Vagina (tissue), 2 donors: ENCODE data around the gene TNFSF15. TPM values are rescaled to one million over a fixed set of nuclear protein-coding genes. Genes with fewer than 3 reads are reported as not detected.
A peak's percentile ranks its signal among the peaks of the same experiment; 100 is the strongest.

Source experiments
- DNase-seq, 2 donors: peaks; one replicate each; pipeline ENCODE4 v3.0.0-alpha.2; 2017; ENCODE audit errors: extremely low spot score in 2 of 2
- H3K27ac ChIP-seq: fragments of 200-600 bp; sonication (generic); one replicate; pipeline ENCODE4 v1.5.1; 2019
- H3K27me3 ChIP-seq: fragments of 200-600 bp; sonication (generic); one replicate; pipeline ENCODE4 v1.5.1; 2019
- H3K36me3 ChIP-seq, 2 donors: fragments of 200-600 bp; sonication (generic); one replicate each; pipeline ENCODE4 v1.5.1; 2017 to 2019
- H3K4me1 ChIP-seq: fragments of 200-600 bp; sonication (generic); one replicate; pipeline ENCODE4 v1.5.1; 2019
- H3K4me3 ChIP-seq, 2 donors: fragments of 200-600 bp; sonication (generic); 1 replicate in 1 of 2; 2 replicates in 1 of 2; pipeline ENCODE4 v1.5.1; 2016 to 2019
- H3K9me3 ChIP-seq: fragments of 200-600 bp; sonication (generic); one replicate; pipeline ENCODE4 v1.5.1; 2019
- CTCF ChIP-seq, 3 experiments: fragments of 450-650 bp in 2 of 3; fragments of 200-600 bp in 1 of 3; sonication (generic) in 1 of 3; IDR thresholded peaks; one replicate each; pipeline ENCODE4 v1.5.1; 2017 to 2019; ENCODE audit warnings: antibody characterized with exemption in 3 of 3, mild to moderate bottlenecking in 2 of 3, moderate library complexity in 2 of 3
- POLR2A ChIP-seq, 2 donors: fragments of 450-650 bp; IDR thresholded peaks; one replicate each; pipeline ENCODE4 v1.6.1; 2017; ENCODE audit warnings: antibody characterized with exemption in 2 of 2, mild to moderate bottlenecking in 2 of 2, moderate library complexity in 2 of 2
- POLR2AphosphoS5 ChIP-seq, 2 donors: sonication (generic); formaldehyde crosslinking; IDR thresholded peaks; one replicate each; pipeline ENCODE4 v1.9.0; 2017; ENCODE audit warnings: antibody characterized with exemption in 2 of 2, mild to moderate bottlenecking in 2 of 2, low read depth in 1 of 2; ENCODE audit not compliant: insufficient read depth in 1 of 2
- intact Hi-C: fragments of 100-400 bp; cut with DNase I; formaldehyde crosslinking; loops from one replicate; pipeline ENCODE4 v1.15.1; 2023
- total RNA-seq: library from RNA; depleted of rRNA; stranded (reverse); fragments of >200 nt; gene quantifications from one replicate; pipeline ENCODE4 v1.2.3, GENCODE V29; 2016

Gene TNFSF15
- total RNA-seq, 1 donor from 2014 or later, result 0.74 TPM

- no peak overlapping the region for H3K4me3 ChIP-seq
- H3K4me1 ChIP-seq, result peaks cover 5% of the 10 kb centered on the region
- H3K36me3 ChIP-seq, result no peaks in the 10 kb centered on the region
- TF ChIP-seq POLR2A (IDR thresholded peaks at IDR 0.05) (no peak), POLR2AphosphoS5 (IDR thresholded peaks at IDR 0.05; ENCODE audit: insufficient read depth in 1 of 2, low read depth in 1 of 2) (no peak), CTCF (IDR thresholded peaks at IDR 0.05) (no peak)
- intact Hi-C loops, result no loop called here
- no peak overlapping the region for H3K27ac ChIP-seq
- H3K9me3 ChIP-seq, result no peaks in the 10 kb centered on the region
- DNase-seq, result peak in 1 of 2 donors; percentile 27
- H3K27me3 ChIP-seq, result no peaks in the 10 kb centered on the region
These were observed 21.0 kb downstream of the TNFSF15 start for GRCh38 chr9:114784721-114785279.

GRCh38 chr9:114782586-114782985 lies 23.3 kb downstream of the TNFSF15 start:
- Histone ChIP-seq H3K27me3 (no peaks in the 10 kb centered on the region), H3K4me3 (no peak overlapping the region), H3K4me1 (peaks cover 4% of the 10 kb centered on the region), H3K36me3 (no peaks in the 10 kb centered on the region), H3K9me3 (no peaks in the 10 kb centered on the region), H3K27ac (no peak overlapping the region)
- TF ChIP-seq CTCF (IDR thresholded peaks at IDR 0.05) (no peak), POLR2A (IDR thresholded peaks at IDR 0.05) (no peak), POLR2AphosphoS5 (IDR thresholded peaks at IDR 0.05; ENCODE audit: insufficient read depth in 1 of 2, low read depth in 1 of 2) (no peak)
- intact Hi-C loops, result no loop called here
- DNase-seq, result peak in 1 of 2 donors; percentile 37

- H3K36me3 ChIP-seq, result no peaks in the 10 kb centered on the region
- TF ChIP-seq POLR2AphosphoS5 (IDR thresholded peaks at IDR 0.05; ENCODE audit: insufficient read depth in 1 of 2, low read depth in 1 of 2) (peak in 1 of 2 donors; percentile 56), CTCF (IDR thresholded peaks at IDR 0.05) (no peak), POLR2A (IDR thresholded peaks at IDR 0.05) (no peak)
- no peak overlapping the region for H3K4me3 ChIP-seq
- H3K27ac ChIP-seq, result no peak overlapping the region
- no peaks in the 10 kb centered on the region for H3K9me3 ChIP-seq
- no peaks in the 10 kb centered on the region for H3K27me3 ChIP-seq
- intact Hi-C loops, result no loop called here
- H3K4me1 ChIP-seq, result no peaks in the 10 kb centered on the region
- DNase-seq, result peak; percentile 83 to 93
These were observed 26.4 kb downstream of the TNFSF15 start for GRCh38 chr9:114779352-114779845.

- Histone ChIP-seq H3K9me3 (no peaks in the 10 kb centered on the region), H3K36me3 (no peaks in the 10 kb centered on the region), H3K27me3 (no peaks in the 10 kb centered on the region), H3K27ac (no peak overlapping the region), H3K4me3 (no peak overlapping the region), H3K4me1 (no peaks in the 10 kb centered on the region)
- intact Hi-C loops, result no loop called here
- peak; percentile 4 to 34 for DNase-seq
- no peak for TF ChIP-seq POLR2A (IDR thresholded peaks at IDR 0.05)
- no peak for TF ChIP-seq CTCF (IDR thresholded peaks at IDR 0.05)
- no peak for TF ChIP-seq POLR2AphosphoS5 (IDR thresholded peaks at IDR 0.05; ENCODE audit: insufficient read depth in 1 of 2, low read depth in 1 of 2)
These were observed 27.8 kb downstream of the TNFSF15 start for GRCh38 chr9:114777821-114778609.
